Stomach (tissue), 4 donors: Measurements from ENCODE around the gene TTC39C.

Source experiments
- CTCF ChIP-seq, 7 experiments: fragments of 450-650 bp in 4 of 7; fragments of 200-600 bp in 3 of 7; sonication (generic) in 3 of 7; IDR thresholded peaks; one replicate each; pipeline ENCODE4 v1.5.1; 2016 to 2019; ENCODE audit warnings: antibody characterized with exemption in 7 of 7, control low read depth in 2 of 7, mild to moderate bottlenecking in 1 of 7
- POLR2A ChIP-seq, 4 donors: fragments of 450-650 bp; IDR thresholded peaks; one replicate each; pipeline ENCODE4 v1.6.1; 2016; ENCODE audit warnings: antibody characterized with exemption in 4 of 4, control low read depth in 2 of 4, mild to moderate bottlenecking in 1 of 4, moderate library complexity in 1 of 4
- POLR2AphosphoS5 ChIP-seq, 3 donors: sonication (generic); formaldehyde crosslinking; IDR thresholded peaks; one replicate each; pipeline ENCODE4 v1.6.1; 2016; ENCODE audit warnings: antibody characterized with exemption in 3 of 3

- TF ChIP-seq POLR2A (IDR thresholded peaks at IDR 0.05) (no peak), CTCF (IDR thresholded peaks at IDR 0.05) (no peak), POLR2AphosphoS5 (IDR thresholded peaks at IDR 0.05) (no peak)
These were observed 88.9 kb downstream of the TTC39C start for GRCh38 chr18:24103320-24104021.
